LNCAP (cell line): ENCODE data around the gene MGMT.

Experiments used
- CTCF ChIP-seq: fragments of 450-650 bp; IDR thresholded peaks from 2 replicates; pipeline ENCODE4 v1.5.1; 2017; ENCODE audit warnings: mild to moderate bottlenecking

Gene MGMT

GRCh38 chr10:129624526-129624925 lies 157.5 kb downstream of the MGMT start:
- no peak for TF ChIP-seq CTCF

- TF ChIP-seq CTCF: no peak
Measured at GRCh38 chr10:129626309-129626708, 159.3 kb downstream of the MGMT start.

- no peak for TF ChIP-seq CTCF
Measured at GRCh38 chr10:129626796-129627435, 159.9 kb downstream of the MGMT start.

- TF ChIP-seq CTCF: no peak
Measured at GRCh38 chr10:129627442-129627841, 160.4 kb downstream of the MGMT start.

- TF ChIP-seq CTCF: no peak
Measured at GRCh38 chr10:129628823-129629222, 161.8 kb downstream of the MGMT start.

- no peak for TF ChIP-seq CTCF
Measured at GRCh38 chr10:129629911-129630310, 162.9 kb downstream of the MGMT start.

- no peak for TF ChIP-seq CTCF
Measured at GRCh38 chr10:129631006-129631405, 164.0 kb downstream of the MGMT start.
